Right renal pelvis (tissue), 4 donors: ENCODE data around the gene KLF13. TPM values are rescaled to one million over a fixed set of nuclear protein-coding genes. Genes with fewer than 3 reads are reported as not detected.

Experiments used
- DNase-seq, 4 donors: peaks; one replicate each; pipeline ENCODE4 v3.0.0-alpha.2; 2013; ENCODE audit warnings: low read depth in 4 of 4, low spot score in 3 of 4, missing footprints in 1 of 4
- polyA plus RNA-seq, 4 donors: library from polyadenylated mRNA; unstranded; fragments of 120-200 nt; gene quantifications; one replicate each; pipeline ENCODE4 v1.2.1, GENCODE V29; 2013; ENCODE audit not compliant: insufficient read length in 4 of 4

Gene KLF13
- polyA plus RNA-seq, 4 donors = 69.0 to 80.1 (median 73.1) TPM

DNA sequence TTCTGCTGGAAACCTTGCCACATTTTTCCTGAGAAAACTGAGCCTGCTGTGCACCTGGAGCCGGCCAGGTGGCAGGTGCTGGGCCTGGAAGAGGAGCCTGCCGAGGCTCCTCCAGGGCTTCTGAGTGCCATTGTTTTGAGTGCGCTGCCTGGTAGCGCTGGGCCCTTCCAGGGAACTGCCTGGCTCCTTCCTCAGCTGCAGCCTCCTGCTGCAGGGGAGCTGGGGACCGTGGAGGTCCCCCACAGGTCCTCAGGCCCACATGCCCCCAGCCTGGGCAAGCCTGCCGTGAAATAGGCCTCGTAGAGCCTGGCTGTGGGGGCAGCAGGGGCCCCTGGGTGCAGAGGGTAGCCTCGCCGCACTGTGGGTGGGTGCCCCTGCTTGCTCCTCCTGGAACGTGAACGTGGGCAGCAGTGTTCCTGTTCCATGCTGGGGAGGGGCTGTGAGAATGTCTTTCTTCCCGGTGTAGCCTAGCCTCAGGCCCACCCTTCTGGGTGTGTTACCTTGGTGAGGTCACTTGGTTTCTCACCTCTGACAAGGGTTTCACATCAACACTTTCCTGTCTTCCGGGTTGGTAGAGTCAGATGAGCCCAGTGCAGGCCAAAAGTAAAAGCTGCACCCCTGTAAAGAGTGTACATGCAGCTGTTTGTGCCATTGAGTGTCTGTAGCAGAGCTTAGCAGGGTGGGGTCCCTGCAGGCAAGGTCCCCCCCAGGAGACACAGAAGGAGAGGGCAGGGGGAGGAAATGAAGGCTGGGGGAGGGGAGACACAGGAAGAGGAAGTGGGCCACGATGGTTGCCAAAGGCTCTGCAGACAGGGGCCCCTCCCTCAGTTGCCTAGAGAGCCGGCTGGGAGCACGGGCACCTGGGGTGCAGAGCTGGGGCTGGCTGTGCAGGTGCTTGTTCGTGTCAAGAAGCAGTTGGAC, 34.5 kb downstream of the KLF13 start:
- DNase-seq = no peak

DNA sequence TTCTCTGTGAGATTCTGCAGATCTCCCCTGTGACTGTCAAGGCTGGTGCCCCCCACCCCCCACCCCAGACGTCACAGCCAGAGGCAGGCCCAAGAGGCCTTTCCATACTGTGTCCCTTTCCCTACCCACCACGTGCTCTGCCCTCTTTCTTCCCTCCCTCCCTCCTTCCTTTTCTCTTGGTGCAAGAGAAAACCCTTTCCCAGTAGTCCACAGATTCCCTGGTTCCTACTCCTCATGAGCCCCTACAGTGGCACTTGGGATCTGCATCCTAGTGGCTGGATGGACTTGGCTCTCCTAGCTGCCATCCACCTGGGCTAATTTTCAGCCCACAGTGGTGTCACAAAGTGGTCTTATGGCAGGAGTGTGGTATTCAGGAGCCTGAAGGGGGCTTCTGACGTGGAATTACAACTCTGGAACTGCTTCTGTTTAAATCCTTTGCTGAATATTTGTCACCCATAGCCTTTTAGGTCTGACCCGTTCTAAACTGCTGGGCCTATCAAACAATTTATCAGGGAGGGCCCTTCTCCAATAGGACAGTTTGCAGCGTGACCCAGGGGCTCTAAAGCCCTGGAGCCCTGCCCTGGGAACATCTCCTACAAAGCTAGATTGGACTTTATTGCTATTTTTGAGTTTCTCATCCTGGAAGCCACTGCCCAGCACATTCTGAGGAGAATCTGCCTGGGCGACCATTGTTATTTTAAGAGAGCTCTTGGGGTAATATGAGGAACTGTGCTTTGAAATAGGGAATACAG, 35.3 kb downstream of the KLF13 start:
- DNase-seq = no peak

DNA sequence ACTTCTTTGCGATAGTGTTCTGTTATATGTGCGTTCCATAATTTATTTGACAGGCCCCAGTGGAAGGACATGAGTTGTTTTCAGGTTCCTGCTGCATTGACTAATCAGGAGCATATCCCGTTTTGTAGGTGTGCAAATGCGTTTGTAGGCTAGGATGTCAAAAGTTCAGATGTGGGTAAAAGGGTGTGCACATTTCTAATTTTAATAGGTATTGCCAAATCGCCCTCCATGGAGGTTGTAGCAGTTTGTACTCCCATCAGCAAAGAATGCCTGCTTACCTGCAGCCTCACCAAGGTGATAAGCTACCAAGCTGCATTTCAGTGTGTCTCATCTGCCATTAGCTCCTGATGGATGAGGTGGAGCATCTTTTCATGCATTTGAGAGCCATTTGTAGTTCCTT, 36.3 kb downstream of the KLF13 start:
- DNase-seq = no peak

DNA sequence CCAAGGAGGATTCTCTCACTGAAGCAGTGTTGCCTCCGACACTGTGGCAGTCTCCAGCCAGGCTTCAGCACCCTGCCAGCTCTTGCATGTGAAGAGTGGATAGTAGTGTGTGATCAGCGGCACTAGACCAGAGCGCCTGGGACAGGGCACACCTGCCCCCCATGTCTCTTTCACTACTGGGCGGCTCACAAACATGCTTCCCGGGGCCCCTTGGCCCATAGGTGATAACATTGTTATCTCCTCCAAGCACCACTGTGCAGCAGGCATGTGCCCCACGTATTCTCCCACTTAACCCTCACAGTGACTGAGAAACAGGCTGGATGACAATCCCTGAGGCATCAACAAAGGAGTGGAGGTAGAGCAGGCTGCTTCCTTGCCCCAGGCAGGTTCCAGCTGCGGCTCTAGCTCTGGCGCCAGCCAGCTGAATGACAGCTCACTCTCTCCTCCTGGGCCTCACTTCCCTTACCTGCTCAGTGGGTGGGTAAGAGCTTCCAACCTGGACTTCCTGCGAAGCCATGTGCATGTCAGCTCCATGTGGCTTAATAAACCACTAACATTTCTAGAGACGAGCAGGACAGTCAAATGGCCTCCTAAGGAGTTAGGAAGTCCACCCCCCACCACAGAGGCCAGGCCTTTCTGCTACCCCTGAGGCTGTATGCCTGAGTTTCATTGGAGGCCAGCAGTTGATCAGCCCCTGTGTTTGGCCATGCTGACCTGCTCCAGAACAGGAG, 37.8 kb downstream of the KLF13 start:
- DNase-seq = no peak

DNA sequence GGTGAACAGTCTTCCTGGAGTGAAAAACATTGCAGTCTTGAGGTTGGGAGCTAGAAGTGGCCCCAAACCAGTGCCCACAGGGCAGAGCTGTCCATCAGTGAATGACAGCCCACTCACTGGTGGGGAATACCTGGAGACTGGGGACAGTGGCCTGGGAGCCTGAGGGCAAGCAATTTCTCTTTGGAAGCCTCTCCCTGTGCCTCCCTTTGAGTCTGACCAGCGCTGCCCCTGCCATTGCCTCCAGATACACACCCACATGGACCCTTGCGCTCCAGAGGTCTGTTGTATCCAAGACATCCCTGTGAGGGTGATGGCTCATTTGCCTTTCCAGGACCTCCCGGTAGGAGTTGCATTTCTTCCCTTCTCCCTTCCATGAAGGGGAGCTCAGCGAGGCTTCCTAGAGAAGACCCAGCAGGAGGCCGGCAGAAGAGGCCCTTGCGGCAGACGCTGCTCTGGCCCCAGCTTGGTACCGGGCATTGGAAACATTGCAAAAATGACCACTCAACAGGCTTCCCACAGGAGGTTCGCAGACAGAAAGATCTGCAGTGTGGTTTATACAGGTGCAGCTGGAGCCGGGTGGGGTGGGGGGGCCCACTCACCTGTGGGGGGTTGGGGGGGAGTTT, 38.5 kb downstream of the KLF13 start:
- DNase-seq = no peak

DNA sequence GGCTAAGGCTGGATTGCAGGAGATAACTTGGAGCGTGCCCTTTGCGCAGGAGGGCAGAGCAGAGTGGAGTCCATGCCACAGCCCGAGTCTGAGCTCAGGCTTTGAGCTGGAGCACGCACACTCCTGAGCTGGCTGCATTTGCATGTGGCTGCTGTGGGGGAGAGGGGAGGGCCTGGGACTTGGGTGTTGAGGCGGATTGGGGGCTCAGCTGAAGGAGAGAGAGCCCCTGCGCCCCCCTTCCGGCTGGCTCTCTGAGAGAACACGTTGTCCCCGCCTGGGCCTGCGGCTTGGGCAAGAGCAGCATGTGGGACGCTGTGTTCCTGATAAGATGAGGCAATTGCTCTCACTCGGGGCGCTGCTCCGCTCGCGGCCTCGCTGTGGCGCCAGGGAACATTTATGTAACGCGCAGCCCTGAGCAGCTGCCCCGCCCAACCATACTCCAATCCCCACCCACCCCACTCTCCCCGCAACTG, 39.1 kb downstream of the KLF13 start:
- DNase-seq = peak in 2 of 4 donors; percentile 32 to 58

DNA sequence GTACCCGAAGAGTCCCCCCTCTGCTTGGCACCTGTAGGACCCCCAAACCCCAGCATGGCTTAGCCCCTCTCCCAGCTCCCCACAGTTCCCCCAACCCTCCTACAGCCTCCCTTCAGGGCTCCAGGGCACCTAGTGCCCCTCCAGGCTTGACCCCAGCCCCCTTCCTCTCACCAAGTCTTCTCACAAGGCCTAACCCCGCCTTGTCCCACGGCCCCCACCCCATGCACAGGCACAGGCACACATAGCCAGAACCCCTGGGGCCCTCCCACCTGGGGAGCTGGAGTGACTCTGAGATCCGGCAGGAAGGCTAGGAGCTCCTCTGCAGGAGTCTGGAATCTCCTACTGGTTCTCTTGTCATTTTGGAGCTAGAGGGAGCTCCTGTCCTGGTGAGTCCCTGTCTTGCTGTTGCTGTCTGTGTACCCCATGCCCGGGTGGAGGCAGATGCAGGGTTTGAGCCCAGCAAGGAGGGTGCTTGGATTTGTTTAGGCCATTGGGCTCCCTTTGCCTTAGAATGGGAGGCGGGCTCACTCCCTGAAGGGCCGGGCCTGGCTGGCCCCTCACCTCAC, 39.6 kb downstream of the KLF13 start:
- no peak for DNase-seq

DNA sequence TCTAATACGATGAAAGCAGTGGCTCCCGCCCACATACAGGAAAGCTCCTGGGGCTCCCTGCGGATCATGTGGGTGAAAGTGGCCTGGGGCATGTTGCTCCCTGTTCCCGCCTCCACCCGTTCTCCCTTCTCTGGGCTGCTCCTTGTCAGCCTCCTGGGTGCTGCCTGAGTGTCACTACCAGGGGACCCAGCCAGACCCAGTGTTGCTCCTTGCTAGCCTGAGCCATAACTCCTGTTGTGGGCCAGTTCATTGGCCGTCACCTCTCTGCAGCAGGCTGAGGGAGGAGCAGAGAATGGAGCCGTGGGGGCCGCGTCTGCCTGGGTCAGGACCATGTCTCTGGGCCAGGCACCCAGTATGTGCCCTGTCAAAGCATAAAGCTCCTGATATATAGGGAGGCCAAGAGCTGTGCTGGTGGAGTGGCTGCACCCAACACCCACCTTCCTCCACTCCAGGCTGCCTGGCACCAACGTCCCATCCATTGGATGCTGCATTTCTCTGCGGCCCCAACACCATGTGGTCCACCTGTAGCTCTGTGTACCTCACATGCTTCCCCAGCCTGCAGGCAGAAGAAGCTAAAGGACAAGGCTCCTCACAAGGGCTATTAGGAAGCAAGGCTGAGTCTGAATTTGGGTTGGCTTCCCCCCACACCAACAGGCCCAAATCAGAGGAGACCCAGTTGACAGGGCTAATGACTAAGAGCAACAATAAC, 40.5 kb downstream of the KLF13 start:
- no peak for DNase-seq

DNA sequence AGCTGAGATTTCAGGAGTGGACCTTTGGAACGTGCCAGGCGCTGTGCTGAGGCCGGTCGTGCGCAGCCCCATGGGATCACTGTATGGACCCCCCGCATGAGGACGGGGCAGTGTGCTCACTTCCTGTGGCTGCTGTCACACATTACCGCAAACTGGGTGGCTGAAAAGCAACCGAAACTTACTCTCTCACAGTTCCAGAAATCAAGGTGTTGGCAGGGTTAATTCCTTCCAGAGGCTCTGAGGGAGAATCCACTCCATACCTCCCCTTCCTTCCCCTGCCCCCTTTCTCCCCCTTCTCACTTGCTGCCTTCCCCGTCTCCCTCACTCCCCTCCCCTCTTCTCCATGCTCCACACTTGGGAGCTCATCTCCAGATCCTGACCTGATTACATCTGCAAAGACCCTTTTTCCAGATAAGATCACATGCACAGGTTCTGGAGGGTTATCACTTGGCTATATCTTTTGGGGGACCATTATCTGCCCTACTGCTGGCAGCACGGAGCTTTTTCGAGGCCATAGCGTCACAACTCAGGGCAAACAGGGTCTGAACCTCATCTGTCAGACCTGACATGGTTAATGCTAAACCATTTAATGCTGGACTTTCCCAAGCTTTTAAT, 41.2 kb downstream of the KLF13 start:
- DNase-seq = no peak

DNA sequence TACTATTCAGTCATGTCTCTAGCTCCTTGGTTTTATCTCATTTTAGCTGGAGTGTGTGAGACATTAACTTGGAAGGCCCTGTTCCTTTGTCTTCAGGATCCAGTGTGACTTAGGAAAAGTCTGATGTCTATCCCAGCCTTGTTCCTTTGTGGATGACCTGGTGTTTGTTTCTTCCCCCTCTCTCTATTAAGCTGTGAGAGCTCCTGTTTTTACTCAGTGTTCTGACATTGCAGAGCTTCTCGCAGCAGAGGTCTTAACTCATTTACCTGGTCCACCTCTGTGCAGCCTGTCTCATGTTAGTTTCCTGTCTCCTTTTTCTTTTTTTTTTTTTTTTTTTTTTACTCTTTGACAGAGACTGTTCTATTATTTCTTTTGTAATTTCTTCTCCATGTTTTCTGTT, 43.1 kb downstream of the KLF13 start:
- no peak for DNase-seq

DNA sequence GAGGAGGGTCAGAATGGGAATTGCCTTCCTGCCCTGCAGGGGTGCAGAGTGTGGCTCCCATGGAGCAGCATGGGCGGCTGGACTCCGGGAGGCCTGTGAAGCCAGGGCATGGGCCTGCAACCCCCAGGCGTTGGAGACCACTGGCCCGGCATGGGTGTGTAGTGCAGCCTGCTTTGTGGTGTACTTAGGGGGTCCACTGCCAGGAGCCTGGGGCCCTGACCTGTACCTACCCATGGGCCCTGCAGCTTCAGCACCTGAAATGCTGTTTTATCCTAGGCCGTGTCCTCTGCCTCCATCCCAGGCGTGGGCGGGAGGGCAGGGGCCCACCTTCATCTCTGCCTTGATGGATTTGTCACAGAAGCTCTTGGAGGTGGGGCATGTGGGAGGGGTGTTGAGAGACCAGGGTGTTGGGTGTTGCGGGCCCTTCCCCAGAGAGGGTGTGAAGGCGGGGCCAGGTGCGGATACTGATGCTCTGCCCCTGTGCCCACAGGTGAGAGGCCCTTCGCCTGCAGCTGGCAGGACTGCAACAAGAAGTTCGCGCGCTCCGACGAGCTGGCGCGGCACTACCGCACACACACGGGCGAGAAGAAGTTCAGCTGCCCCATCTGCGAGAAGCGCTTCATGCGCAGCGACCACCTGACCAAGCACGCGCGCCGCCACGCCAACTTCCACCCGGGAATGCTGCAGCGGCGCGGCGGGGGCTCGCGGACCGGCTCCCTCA, 45.0 kb downstream of the KLF13 start:
- no peak for DNase-seq

DNA sequence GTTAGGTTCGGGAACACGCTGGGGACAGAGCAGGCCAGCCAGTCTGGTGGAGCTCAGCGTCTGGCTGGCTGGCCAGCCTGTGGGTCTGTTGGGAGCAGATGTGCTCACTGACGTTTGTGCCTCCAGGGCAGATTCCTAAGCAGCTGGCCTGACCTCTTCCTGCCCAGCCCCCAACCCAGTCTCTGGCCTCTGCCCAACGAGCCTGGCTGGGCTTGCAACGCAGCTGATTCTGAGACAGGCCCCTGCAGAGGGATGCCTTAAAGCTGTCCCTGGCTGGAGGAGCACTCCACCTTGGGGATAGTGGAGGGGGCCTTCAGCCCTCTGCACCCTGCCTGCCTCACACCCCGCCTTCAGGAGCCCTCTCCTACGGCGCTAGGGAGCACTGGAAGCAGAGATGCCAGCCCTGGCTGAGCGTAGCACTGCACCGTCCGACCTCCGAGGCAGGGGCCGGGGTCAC, 46.0 kb downstream of the KLF13 start:
- no peak for DNase-seq

DNA sequence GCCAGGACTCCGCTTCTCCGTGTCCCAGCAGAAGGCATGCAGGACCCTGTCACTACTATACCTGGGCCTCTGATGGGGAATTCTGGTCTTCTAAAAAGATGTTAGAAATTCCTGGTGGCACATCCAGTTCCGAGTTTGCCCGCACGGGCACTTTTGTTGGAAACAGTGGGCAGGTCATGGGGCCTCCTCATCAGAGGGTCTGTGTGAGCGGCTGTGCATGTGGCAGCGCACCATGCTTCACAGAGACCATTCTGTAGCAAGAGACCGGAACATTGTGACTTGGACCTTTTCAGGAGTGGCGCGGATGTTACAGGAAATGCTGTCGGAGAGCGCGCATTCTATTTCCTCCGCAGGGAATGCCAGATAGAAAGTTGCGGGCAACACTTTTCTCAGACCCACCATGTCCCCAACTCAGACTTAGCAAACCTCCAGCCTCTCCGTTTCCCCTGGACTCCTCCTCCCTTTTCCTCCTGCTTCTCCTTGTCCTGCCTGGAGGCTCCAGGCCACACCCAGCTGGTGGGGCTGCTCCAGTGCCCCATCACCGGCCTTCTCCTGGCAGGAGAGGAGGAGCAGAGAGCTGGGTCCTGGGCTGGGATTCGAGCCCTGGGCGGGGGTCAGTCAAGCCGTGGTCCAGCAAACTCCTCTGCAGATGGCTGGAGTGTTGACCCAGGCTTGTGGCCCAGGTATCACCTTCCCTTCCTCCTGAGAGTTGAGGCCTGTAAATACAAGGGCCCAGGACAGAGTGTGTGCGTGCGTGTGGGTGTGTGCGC, 46.6 kb downstream of the KLF13 start:
- DNase-seq = no peak

DNA sequence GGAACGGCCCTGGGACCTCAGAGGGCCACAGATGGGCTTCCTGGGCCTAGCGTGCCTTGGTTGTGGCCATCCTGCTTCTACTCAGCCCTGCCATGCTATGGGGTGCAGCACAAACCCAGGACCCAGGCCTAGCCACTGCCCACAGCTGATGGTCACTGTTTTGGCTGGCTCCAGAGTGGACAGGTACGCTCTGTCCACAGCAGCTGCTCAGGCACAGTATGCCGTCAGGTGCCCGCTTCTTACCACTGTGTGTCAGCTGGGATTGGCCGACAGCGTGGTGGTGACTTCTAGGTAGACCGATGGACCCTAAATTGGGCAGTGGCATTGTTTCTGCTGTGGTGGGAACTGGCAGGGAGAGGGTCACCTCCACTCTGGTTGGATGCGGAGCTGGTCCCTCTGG, 47.3 kb downstream of the KLF13 start:
- DNase-seq = no peak

DNA sequence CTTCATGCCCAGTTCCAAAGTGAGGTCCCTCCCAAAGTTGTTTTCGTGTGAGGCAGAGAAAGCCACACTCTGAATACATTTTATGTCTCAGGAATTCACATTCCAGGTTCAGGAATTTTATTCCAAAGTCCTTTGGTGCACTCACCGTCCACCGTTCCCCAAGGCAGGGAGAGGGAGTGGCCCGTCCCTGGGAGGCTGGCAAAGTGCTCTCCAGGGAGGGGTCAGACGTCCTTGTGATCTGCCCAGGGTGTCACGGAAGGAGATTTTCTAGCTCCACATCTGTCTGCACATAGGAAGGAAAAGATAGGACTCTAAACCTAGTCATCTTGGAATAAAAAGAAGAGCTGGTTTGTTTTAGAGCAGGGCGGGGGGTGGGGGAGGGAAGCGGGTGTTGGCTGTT, 47.9 kb downstream of the KLF13 start:
- no peak for DNase-seq

DNA sequence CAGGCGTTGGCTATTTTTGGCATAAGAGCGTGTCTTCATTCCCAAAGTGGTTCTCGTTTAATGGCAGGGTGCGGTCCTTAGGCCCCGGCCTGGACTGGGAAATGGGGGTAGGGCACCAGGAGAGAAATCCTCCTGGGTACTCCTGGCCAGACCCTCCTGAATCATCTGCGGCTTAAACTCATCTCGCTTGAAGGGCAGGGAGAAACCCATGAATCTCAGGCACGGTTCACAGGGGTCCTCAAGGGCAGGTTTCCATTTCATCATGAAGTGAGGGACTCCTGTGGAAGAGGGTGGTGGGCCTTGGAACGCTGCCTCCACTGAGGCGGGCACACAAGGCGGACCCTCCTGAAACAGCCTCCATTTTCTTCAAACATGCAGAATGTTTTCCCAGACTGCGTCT, 48.4 kb downstream of the KLF13 start:
- no peak for DNase-seq

DNA sequence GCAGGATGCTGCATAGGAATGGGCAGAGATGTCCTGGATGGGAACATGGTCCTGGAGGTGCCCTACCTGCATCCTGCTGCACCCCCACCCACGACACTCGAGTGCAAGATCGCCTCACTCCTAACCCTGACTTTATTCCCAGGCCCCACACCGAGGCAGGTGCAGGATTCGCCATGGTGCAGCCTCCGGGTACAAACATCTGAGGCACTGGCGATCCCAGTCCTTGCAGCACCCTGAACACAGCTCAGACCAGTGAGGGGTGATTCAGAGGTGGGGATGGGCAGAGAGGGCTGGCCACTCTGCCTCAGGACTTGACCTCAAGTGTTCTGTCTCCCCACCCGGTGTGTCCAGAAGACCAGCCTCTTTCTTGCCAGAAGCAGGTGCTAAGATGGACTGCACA, 49.1 kb downstream of the KLF13 start:
- DNase-seq = no peak

DNA sequence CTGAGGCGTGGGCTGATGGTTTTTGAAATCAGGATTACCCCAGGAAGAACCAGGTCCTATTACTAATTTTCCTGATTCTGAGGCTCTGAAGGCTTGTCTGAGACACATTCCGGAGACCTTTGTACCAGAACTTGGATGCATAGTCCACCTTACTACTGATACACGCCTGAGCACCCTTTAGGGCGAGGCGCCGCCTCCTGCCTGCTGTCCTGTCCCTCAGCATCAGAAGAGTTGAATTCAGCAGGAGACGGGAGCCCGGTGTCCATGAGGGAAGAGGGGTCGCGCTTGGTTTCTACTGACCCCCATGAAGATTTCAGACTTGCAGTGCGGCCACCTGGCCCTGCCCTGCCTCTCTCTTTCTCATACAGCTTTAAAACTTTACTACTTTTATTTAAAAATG, 49.9 kb downstream of the KLF13 start:
- DNase-seq = no peak
